Ovary (tissue), 3 donors: ENCODE measurements around the gene GOLT1A.

ENCODE experiments used
- EP300 ChIP-seq: sonication (generic); formaldehyde crosslinking; IDR thresholded peaks from one replicate; pipeline ENCODE4 v1.6.1; 2017; ENCODE audit warnings: antibody characterized with exemption
- TF ChIP-seq, protein P1 (sequence below), 3 donors: fragments of 450-650 bp in 2 of 3; fragments of 200-600 bp in 1 of 3; IDR thresholded peaks; one replicate each; pipeline versions ENCODE4 v1.5.1 to v1.8.0; 2016 to 2022; ENCODE audit warnings: antibody characterized with exemption in 3 of 3, mild to moderate bottlenecking in 1 of 3
- donor health status: DM: no; HTN: no; CAD: no.

DNA sequence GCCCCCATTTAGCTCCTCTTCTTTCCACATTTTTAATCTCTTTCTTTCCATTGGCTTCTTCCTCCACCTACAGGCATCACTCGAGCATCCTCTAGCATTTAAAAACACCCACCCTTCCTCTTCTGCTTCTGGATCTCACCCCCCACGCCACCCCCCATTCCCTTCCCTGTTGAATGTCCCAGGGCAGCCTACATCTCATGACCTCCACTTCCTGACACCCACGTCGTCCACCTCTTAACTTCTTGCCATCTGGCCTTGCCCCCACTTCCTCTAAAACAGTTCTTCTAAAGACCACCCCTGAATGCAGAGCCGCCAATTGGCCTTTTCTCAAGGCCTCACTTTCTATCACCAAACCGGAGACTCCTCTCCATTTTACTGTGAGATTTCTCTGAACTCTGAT is 55.8 kb downstream of the GOLT1A start:
- TF ChIP-seq, protein P1, sequence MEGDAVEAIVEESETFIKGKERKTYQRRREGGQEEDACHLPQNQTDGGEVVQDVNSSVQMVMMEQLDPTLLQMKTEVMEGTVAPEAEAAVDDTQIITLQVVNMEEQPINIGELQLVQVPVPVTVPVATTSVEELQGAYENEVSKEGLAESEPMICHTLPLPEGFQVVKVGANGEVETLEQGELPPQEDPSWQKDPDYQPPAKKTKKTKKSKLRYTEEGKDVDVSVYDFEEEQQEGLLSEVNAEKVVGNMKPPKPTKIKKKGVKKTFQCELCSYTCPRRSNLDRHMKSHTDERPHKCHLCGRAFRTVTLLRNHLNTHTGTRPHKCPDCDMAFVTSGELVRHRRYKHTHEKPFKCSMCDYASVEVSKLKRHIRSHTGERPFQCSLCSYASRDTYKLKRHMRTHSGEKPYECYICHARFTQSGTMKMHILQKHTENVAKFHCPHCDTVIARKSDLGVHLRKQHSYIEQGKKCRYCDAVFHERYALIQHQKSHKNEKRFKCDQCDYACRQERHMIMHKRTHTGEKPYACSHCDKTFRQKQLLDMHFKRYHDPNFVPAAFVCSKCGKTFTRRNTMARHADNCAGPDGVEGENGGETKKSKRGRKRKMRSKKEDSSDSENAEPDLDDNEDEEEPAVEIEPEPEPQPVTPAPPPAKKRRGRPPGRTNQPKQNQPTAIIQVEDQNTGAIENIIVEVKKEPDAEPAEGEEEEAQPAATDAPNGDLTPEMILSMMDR (IDR thresholded peaks at IDR 0.05), result no peak
- no peak for TF ChIP-seq EP300
